ENCODE measurements around the gene MUC4. TPM values are rescaled to one million over a fixed set of nuclear protein-coding genes. Genes with fewer than 3 reads are reported as not detected.

The MUC4 gene
- total RNA-seq, 6 experiments from 2014 or later: not detected

- peaks cover 6% of the 10 kb centered on the region; the same call in 1 of the 2 replicates for H3K27me3 Mint-ChIP-seq (ENCODE audit: insufficient read depth)
- H3K4me3 Mint-ChIP-seq: no peak overlapping the region
- H3K27ac Mint-ChIP-seq: no peak overlapping the region
- no peaks in the 10 kb centered on the region for H3K9me3 Mint-ChIP-seq
- no peak for TF ChIP-seq CTCF (IDR thresholded peaks at IDR 0.05)
- no peak for DNase-seq
- H3K36me3 Mint-ChIP-seq (ENCODE audit: low read depth): no peaks in the 10 kb centered on the region
- H3K4me1 Mint-ChIP-seq (ENCODE audit: low read depth): peaks cover 17% of the 10 kb centered on the region
Observed at GRCh38 chr3:195856410-195857084, 44.8 kb upstream of the MUC4 start.

- H3K4me3 Mint-ChIP-seq: no peak overlapping the region
- peaks cover 7% of the 10 kb centered on the region; the same call in 1 of the 2 replicates for H3K27me3 Mint-ChIP-seq (ENCODE audit: insufficient read depth)
- no peaks in the 10 kb centered on the region for H3K36me3 Mint-ChIP-seq (ENCODE audit: low read depth)
- 0 out of 2 replicates have a peak, but pooled peaks have one; percentile 20 for TF ChIP-seq CTCF (IDR thresholded peaks at IDR 0.05)
- DNase-seq: no peak
- H3K4me1 Mint-ChIP-seq (ENCODE audit: low read depth): peaks cover 22% of the 10 kb centered on the region
- no peaks in the 10 kb centered on the region for H3K9me3 Mint-ChIP-seq
- no peak overlapping the region for H3K27ac Mint-ChIP-seq
Observed at GRCh38 chr3:195855471-195856409, 44.0 kb upstream of the MUC4 start.

- H3K27ac Mint-ChIP-seq: no peak overlapping the region
Observed at GRCh38 chr3:195854628-195855294, 43.0 kb upstream of the MUC4 start.

DNA sequence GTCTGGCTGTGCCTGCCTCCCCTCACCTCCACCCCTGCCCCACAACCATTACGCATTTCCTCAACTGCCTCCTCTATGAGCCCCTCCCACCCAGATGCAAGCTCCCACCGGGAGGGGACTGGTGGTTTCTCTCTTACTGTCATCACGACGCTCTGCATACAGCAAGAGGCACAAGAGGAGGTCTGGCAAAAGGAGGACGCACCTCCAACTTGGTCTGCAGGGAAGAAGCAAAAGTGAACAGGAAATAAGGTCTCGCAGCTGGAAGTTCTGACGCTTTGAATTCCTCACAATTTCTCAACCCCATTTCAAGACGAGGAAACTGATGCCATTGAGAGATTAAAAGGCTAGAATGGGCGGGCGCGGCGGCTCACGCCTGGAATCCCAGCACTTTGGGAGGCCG is 42.3 kb upstream of the MUC4 start:
- H3K4me3 Mint-ChIP-seq: no peak overlapping the region
- no peaks in the 10 kb centered on the region for H3K36me3 Mint-ChIP-seq (ENCODE audit: low read depth)
- no peak for TF ChIP-seq CTCF (IDR thresholded peaks at IDR 0.05)
- H3K27ac Mint-ChIP-seq: no peak overlapping the region
- DNase-seq: no peak
- no peaks in the 10 kb centered on the region for H3K9me3 Mint-ChIP-seq
- H3K4me1 Mint-ChIP-seq (ENCODE audit: low read depth): peaks cover 7% of the 10 kb centered on the region
- H3K27me3 Mint-ChIP-seq (ENCODE audit: insufficient read depth): peaks cover 6% of the 10 kb centered on the region; the same call in 1 of the 2 replicates

More at GRCh38 chr3:195854628-195855294, 43.0 kb upstream of the MUC4 start:
- Mint-ChIP-seq H3K4me1 (ENCODE audit: low read depth) (peaks cover 13% of the 10 kb centered on the region), H3K9me3 (no peaks in the 10 kb centered on the region), H3K4me3 (no peak overlapping the region), H3K36me3 (ENCODE audit: low read depth) (no peaks in the 10 kb centered on the region), H3K27me3 (ENCODE audit: insufficient read depth) (peaks cover 6% of the 10 kb centered on the region; the same call in 1 of the 2 replicates)
- no peak for TF ChIP-seq CTCF (IDR thresholded peaks at IDR 0.05)
- DNase-seq: no peak

- no peak for TF ChIP-seq CTCF (IDR thresholded peaks at IDR 0.05)
- Mint-ChIP-seq H3K4me3 (no peak overlapping the region), H3K36me3 (ENCODE audit: low read depth) (no peaks in the 10 kb centered on the region), H3K4me1 (ENCODE audit: low read depth) (peaks cover 11% of the 10 kb centered on the region; the same call in 1 of the 2 replicates), H3K27me3 (ENCODE audit: insufficient read depth) (peaks cover 6% of the 10 kb centered on the region; the same call in 1 of the 2 replicates), H3K27ac (no peak overlapping the region), H3K9me3 (no peaks in the 10 kb centered on the region)
- no peak for DNase-seq
Observed at GRCh38 chr3:195853036-195853435, 41.3 kb upstream of the MUC4 start.
